Nephron (organoid): Measurements from ENCODE around the gene CFP.
A peak's percentile ranks its signal among the peaks of the same experiment; 100 is the strongest.

Experiments used
- H3K27ac Mint-ChIP-seq, 3 experiments: 2 replicates each; pipeline ENCODE4 v1.8.0; 2020; ENCODE audit warnings: mixed read lengths in 3 of 3, mild to moderate bottlenecking in 2 of 3, moderate library complexity in 1 of 3
- H3K27me3 Mint-ChIP-seq: 2 replicates; pipeline ENCODE4 v1.8.0; 2021; ENCODE audit warnings: low read depth, mild to moderate bottlenecking, moderate library complexity, mixed read lengths
- H3K36me3 Mint-ChIP-seq: 2 replicates; pipeline ENCODE4 v1.8.0; 2020; ENCODE audit warnings: low read depth, mixed read lengths
- H3K4me1 Mint-ChIP-seq: 2 replicates; pipeline ENCODE4 v1.8.0; 2020; ENCODE audit warnings: mixed read lengths
- H3K4me3 Mint-ChIP-seq, 3 experiments: 2 replicates each; pipeline ENCODE4 v1.8.0; 2020; ENCODE audit warnings: mild to moderate bottlenecking in 3 of 3, mixed read lengths in 3 of 3, moderate library complexity in 2 of 3
- H3K9me3 Mint-ChIP-seq: 2 replicates; pipeline ENCODE4 v1.8.0; 2020; ENCODE audit warnings: mixed read lengths
- CTCF ChIP-seq, 3 experiments: fragments of 200-600 bp; sonication (generic); IDR thresholded peaks; one replicate each; pipeline ENCODE4 v1.5.0; 2021; ENCODE audit warnings: antibody characterized with exemption in 3 of 3; ENCODE audit not compliant: unreplicated experiment in 3 of 3

CFP gene

DNA sequence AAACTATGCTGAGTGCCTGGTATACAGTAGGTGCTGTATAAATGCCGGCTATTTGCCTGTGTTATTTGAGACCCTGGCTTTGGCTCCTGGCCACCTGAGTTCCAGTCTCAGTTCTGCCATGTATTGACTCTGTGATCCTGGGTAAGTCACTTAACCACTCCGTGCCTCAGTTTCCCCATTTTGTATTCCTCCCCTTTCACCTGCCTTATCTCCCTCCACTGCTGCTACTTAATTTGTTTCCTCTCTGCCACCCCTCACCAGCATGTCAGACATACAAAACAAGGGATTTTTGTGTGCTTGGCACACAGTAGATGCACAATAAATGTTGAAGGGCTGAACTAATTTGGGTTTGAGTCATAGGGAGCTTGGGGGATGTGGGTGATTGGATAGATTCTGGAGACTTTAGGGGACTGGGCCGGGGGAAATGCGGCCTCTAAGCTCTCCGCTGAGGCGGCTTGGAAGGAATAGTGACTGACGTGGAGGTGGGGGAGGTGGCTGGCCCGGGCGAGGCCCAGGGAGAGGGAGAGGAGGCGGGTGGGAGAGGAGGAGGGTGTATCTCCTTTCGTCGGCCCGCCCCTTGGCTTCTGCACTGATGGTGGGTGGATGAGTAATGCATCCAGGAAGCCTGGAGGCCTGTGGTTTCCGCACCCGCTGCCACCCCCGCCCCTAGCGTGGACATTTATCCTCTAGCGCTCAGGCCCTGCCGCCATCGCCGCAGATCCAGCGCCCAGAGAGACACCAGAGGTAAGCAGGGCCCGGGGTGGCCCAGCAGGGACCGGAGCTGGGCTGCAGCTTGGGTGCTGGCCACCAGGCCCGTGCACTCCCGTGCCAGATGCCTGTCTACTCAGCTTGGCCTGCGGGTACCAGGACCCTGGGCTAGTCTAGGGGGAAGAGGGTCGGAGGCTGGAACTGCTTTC is 47.7 kb downstream of the CFP start, which contains the start of gene TIMP1:
Gene TIMP1, plus strand, starts transcription at position 706 of the 917 bp plus-strand sequence. CDS start 980 bp downstream, outside the sequence.
- H3K27ac Mint-ChIP-seq, result peak within 1 kb of the TSS; percentile 78 to 81 (median 78)
- peak within 1 kb of the TSS; percentile 75 to 83 (median 80) for H3K4me3 Mint-ChIP-seq
- H3K36me3 Mint-ChIP-seq, result no peaks in the 10 kb centered on the region
- peaks cover 18% of the 10 kb centered on the region for H3K9me3 Mint-ChIP-seq
- no peaks in the 10 kb centered on the region for H3K27me3 Mint-ChIP-seq
- TF ChIP-seq CTCF (IDR thresholded peaks at IDR 0.05; ENCODE audit: unreplicated experiment in 3 of 3), result no peak
- H3K4me1 Mint-ChIP-seq, result peaks cover 35% of the 10 kb centered on the region

DNA sequence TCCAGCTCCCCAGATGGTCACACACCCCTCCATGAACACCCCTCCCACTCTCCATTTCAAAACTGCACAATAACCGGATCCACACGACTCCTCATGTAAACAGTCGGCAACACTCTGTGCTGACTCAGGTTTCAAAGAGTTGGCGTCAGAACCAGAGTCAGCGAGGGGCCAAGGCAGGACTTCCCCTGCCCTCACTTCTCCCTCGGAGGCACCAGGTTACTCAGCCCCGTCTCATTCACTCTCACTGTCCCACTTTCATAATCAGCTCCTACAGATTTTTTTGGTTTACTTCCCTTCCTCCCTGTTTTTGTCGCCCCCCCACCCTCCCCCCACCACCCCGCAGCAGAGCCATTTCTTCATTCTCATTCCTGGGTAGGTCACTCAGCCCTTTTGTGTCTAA is 50.2 kb downstream of the CFP start:
- Mint-ChIP-seq H3K27me3 (no peaks in the 10 kb centered on the region), H3K4me1 (peaks cover 29% of the 10 kb centered on the region), H3K36me3 (no peaks in the 10 kb centered on the region), H3K4me3 (peak overlapping the region in 1 of 3 experiments; percentile 8), H3K27ac (peak overlapping the region in 1 of 3 experiments; percentile 64), H3K9me3 (peaks cover 21% of the 10 kb centered on the region)
- no peak for TF ChIP-seq CTCF (IDR thresholded peaks at IDR 0.05; ENCODE audit: unreplicated experiment in 3 of 3)

- H3K36me3 Mint-ChIP-seq, result no peaks in the 10 kb centered on the region
- peaks cover 24% of the 10 kb centered on the region for H3K4me1 Mint-ChIP-seq
- peak overlapping the region in 1 of 3 experiments; percentile 22 for H3K4me3 Mint-ChIP-seq
- TF ChIP-seq CTCF (IDR thresholded peaks at IDR 0.05; ENCODE audit: unreplicated experiment in 3 of 3), result no peak
- H3K27me3 Mint-ChIP-seq, result no peaks in the 10 kb centered on the region
- peaks cover 18% of the 10 kb centered on the region for H3K9me3 Mint-ChIP-seq
- H3K27ac Mint-ChIP-seq, result peak overlapping the region in 1 of 3 experiments; percentile 45
These were observed 51.0 kb downstream of the CFP start for GRCh38 chrX:47578692-47579091.

GRCh38 chrX:47577901-47578300 is 51.8 kb downstream of the CFP start:
- H3K4me3 Mint-ChIP-seq, result peak overlapping the region in 2 of 3 experiments; percentile 4 to 27
- no peak for TF ChIP-seq CTCF (IDR thresholded peaks at IDR 0.05; ENCODE audit: unreplicated experiment in 3 of 3)
- H3K4me1 Mint-ChIP-seq, result peaks cover 28% of the 10 kb centered on the region
- H3K9me3 Mint-ChIP-seq, result peaks cover 18% of the 10 kb centered on the region
- peaks cover 4% of the 10 kb centered on the region for H3K36me3 Mint-ChIP-seq
- peak overlapping the region; percentile 12 to 46 (median 25) for H3K27ac Mint-ChIP-seq
- H3K27me3 Mint-ChIP-seq, result no peaks in the 10 kb centered on the region

- H3K4me3 Mint-ChIP-seq, result no peak overlapping the region
- TF ChIP-seq CTCF (IDR thresholded peaks at IDR 0.05; ENCODE audit: unreplicated experiment in 3 of 3), result no peak
- peaks cover 28% of the 10 kb centered on the region for H3K4me1 Mint-ChIP-seq
- peaks cover 20% of the 10 kb centered on the region for H3K9me3 Mint-ChIP-seq
- H3K27me3 Mint-ChIP-seq, result no peaks in the 10 kb centered on the region
- peaks cover 6% of the 10 kb centered on the region for H3K36me3 Mint-ChIP-seq
- peak overlapping the region in 1 of 3 experiments; percentile 48 for H3K27ac Mint-ChIP-seq
These were observed 52.3 kb downstream of the CFP start for GRCh38 chrX:47577424-47577823.
